DMS79 (cell line): ENCODE data around the gene SEC61G.

Experiments used
- DNase-seq: peaks from one replicate; lab custom pipeline; 2025; lab: John Stamatoyannopoulos, UW

The SEC61G gene

DNA sequence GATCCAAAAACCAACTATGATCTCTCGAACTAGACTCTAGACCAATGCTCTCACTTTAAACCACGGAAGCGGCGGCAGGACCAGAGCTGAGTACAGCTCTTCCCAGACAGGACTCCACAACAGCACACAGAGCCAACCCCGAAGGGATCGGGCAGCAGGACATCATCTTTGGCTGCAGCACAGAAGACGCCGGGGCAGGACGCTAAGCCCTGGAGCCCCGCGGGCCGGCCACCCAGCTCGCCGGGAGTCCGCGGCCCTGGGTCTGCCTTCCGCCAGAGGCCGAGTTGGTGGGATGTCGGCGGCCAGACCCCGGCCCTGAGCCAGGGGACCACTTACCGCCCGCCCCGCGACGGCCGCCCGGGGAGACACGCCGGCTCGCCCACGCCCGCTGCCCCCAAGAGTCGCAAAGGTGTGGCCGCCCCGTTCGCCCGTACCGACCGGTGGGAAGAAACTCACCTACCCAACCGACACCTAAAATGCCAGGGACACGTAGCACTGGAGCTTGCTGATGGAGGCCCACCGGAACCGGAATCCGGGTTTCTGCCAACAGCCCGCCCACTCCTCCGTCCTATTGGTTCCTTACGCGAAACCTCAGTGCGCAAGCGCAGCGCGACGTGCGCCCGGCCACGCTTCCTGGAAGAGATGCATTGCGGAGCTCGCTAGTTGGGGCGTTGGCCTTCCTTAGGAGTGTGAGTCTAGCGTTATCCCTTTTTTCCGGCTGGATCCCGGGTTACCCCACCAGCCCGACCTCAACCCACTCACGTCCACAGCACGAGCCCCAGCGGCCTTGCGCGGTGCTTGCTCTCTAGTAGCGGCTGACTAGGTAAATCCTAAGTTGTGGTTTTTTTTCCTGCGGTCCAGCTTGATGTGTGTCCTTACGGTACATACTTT, at the start of gene SEC61G:
Gene SEC61G (minus strand): TSS at position 510 of the 891 bp plus-strand sequence. CDS start 1,623 bp downstream, outside the sequence.
- DNase-seq: peak; percentile 92

DNA sequence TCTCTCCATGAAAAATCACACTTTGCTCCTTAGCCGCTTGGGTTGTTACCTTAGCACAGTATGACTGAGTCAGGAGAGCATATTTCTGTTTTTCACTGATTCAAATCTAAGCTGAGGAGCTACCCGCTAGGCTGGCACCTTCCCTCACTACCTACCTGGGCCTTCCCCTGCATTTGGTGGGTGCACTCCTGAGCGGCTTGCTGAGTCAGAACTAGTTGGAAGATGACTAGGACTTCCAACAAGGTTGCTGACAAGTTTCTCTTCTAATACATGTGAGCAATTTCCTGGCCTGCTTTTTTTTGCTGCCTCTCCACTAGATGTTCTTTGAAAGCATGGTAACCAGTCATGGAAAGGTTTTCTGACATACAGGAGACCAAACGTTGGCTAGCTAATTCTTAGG, 43.8 kb upstream of the SEC61G start:
- no peak for DNase-seq

DNA sequence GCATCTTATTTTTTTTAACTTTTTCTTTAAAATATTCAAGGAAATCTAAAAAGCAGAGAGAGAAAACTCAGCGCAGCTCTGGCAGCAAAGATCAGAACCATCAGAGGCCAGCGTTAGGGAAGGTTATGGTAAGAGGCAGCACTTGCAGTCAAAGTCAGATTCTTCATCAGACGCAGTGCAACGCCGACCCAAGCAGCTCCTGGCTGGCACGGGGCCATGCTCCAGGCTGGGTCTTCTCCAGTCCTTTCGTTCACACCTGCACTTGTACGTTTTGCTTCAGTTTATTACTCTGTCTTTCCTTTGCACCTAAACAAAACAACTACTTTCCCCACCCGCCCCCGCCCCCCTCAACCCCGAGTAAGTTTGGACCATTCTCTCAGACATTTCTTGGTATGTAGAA, 43.1 kb upstream of the SEC61G start:
- no peak for DNase-seq

DNA sequence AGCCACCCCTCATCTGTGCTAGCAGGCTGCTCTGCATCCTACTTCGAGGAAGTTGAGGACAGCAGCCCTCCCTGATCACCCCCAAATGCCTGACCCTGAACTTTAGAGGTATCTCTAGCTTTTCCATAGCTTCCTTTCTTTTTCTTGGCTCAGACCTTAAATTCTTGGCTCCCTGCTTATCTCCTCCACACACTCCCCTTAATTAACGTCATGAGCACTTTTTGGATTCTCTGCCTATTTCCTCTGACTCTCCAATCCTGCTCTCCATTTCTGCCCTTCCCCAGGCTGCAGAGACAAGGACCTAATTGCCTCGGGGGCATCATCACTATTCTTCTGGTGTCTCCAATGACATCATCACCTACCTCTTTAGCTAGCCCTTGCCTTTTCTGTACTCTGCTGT, 40.8 kb upstream of the SEC61G start:
- no peak for DNase-seq

DNA sequence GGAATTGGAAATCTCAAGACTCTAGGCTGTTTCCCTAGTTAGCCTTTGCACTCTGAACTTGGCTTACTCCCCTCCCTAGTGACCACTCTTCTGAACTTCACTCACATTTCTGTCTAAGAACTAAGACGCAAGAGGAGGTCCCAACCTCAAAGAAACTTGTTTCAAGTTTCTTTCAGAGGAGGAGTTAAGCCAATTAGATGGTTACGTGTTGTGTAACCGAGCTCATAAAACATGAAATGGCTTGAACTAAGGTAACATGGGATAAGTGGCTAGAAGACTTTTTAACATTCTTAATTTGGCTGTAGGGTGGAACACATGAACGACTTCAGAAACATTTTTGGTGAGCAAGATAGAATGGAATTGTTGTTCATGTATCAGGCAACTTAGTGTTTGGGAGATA, 39.5 kb upstream of the SEC61G start:
- DNase-seq: no peak

DNA sequence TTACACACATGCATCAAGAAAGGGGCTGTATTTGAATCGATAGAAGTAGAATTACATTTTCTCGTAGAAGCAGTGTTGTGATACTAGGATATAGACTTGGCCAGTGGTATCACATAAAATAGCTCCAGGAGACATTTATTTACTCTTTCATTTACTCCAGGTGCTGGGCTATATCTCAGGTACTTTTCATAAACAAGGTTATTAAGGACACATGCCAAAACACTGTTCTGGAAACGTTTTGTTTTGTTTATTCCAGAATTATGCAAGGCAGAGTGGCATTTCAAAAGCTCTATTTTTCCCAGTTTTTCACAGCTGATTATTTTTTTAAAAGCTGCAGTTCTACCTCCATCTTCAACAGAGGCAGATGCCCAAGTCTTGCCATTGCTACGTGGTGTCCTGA, 37.8 kb upstream of the SEC61G start:
- no peak for DNase-seq

DNA sequence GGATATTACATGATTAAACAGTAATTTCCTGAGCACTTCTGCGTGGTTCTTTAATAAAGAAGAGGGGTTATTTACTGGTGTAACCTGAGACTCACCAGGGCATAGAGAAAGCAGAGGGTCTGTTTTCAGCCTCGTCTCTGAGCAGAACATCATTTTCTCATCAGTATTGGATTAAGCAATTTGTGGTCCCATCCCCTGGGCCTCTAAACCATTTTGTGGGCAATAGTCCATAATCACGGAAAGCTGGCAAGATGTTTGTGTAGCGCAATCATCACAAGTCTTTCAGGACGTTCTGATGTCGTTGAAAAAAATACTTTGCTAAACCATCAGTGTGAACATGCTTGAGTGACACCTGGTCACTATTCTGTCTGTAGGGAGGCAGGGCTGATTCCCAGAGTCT, 37.1 kb upstream of the SEC61G start:
- DNase-seq: peak; percentile 58

DNA sequence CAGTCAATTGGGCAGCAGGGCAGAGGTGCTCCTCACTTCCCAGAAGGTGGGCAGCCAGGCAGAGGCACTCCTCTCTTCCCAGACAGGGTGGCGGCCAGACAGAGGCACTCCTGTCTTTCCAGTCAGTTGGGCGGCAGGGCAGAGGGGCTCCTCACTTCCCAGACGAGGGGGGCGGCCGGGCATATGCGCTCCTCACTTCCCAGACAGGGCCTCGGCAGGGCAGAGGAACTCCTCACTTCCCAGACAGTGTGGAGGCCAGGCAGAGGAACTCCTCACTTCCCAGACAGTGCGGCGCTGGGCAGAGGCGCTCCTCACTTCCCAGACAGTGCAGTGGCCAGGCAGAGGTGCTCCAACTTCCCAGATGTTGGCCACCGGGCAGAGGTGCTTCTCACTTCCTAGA, 33.4 kb upstream of the SEC61G start:
- DNase-seq: no peak

DNA sequence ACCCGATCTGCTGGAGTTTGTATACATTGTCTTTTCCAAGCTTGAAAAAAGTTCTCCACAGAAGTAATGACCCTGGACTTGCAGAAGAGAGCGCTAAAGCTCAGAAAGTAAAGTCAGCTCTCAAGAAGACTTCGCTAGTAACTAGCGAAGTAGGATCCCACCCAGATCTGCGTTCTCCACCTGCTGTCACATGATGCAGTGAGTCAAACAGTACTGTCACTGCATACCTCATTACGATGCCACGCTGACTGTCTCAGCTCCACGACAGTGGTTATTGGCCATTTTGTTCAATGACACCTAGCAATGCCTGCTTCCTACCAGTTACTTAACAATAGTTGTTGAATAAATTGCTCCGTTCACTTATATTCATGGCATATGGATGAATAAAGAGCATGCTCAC, 29.7 kb upstream of the SEC61G start:
- DNase-seq: peak; percentile 55

DNA sequence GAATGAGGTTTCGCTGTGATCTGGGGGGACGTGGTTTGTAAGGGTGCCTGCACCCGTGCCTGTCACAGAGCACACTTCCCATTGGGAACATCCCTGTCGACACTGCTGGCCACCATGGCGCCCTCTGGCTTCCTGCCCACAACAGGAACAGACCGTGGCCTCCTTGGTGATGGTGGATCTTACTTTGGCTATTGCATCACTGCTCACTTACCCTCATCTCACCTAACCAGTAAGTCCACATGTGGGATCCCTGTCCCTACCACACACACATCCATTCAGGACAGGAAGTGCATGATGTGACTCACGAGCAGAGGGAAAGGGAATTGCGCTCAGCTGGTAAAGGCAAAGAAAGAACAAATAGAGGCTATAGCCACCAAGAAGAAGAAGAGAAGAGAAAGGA, 26.2 kb upstream of the SEC61G start:
- DNase-seq: no peak

DNA sequence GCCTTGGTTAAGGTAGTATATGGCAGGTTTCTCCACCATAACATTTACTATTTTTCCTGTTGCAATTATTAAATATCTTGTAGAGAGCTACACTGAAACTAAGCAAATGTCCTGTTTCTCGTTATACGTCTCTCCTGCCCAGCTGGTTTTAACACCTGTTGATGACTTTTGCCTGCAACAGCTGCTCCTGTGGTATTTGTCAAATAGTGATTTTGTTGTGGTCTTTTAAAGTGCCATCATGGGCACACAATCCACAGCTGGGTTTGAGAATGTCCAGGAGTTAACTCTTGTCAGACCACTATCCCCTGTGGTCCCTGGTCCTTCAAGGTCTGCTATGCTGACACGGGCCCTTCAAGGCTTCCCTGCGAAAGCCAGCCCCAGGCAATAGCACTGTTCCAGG, 24.9 kb upstream of the SEC61G start:
- no peak for DNase-seq

DNA sequence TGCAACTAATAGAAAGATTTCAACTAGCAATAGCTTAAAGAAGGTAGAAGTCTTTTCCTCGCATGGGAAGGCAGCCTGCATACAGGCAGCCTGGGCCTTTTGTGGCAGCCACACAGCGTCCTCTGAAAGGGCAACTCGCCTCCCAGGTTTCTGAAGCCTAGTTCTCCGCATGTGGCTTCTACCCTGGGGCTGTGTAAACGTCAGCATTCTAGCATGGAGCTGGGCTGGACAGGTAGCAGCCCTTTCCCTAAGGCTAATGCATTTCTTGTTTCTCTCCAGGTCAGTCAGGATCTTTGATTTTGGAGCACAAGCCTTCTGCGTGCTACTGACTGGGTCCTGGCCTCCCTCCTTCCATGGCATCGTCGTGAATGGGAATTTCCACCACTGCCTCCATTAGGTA, 23.8 kb upstream of the SEC61G start:
- no peak for DNase-seq

DNA sequence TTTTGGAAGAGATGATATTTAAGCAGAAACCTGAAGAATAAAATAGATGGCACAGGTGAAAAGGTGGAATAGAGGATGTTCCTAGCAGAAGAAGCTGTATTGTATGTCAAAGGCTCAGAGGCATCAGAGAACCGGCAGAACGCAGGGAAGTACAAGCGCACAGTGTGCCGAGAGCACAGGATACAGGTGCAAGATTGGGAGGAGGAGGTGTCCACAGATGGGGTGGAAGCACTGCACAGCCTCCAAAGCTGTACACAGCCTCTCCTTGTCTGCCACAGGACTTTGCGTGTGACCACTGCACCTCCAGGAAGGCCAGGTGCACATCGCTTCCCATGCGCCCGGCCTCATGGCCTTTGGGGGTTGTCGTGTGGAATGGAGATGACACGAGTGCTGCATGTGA, 23.3 kb upstream of the SEC61G start:
- DNase-seq: no peak

DNA sequence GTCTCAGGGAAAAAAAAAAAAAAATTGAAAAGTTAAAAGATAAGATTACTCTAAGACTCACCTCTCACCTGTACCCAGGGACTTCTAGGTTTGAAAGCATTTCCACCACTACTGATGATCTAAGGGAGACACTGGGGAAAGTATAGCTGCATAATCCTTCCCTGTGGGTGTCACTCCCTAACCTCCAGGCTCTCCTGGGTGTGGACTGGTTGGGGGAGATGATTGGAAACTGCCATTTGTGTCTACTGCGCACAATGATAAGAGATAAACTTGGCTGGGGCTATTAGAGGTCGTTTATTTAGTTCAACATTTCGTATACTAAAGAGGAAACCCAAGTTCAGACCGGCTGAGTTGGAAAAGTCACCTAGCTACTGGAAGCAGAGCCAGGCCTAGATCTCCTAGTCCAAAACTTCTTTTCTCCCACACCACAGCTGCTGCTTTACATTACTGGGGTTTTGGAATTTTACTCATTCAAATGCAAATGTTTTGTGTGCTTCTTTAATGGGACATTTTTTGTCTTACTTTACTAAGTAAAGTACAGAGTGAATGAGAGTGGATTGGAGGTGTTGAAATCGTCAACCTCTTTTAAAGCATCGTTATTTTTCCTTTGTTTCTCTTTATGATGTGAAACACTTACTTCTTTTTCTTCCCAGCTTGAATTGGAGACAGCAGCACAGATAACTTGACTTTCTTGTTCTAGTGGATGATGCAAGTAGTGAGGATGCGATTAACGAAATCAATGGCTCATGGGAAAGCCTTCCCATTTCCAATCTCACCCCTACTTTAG, 22.3 kb upstream of the SEC61G start:
- no peak for DNase-seq

DNA sequence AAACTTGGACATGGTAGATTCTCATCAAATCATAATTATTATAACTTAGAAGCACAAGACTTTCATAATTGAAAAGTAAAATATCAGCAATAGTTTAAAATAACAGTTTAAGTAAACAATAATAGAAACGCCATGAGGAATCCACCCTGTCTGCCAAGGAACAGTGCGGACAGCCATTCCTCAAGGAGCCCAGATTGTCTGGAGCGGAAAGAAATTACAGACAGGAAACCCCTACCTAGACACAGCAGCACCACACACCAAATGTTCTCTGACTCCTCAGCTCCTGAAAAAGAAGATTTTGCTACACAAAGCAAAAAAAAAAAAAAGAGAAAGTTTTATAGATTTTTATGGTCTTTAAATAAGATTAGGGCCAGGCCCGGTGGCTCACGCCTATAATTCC, 21.5 kb upstream of the SEC61G start:
- no peak for DNase-seq

DNA sequence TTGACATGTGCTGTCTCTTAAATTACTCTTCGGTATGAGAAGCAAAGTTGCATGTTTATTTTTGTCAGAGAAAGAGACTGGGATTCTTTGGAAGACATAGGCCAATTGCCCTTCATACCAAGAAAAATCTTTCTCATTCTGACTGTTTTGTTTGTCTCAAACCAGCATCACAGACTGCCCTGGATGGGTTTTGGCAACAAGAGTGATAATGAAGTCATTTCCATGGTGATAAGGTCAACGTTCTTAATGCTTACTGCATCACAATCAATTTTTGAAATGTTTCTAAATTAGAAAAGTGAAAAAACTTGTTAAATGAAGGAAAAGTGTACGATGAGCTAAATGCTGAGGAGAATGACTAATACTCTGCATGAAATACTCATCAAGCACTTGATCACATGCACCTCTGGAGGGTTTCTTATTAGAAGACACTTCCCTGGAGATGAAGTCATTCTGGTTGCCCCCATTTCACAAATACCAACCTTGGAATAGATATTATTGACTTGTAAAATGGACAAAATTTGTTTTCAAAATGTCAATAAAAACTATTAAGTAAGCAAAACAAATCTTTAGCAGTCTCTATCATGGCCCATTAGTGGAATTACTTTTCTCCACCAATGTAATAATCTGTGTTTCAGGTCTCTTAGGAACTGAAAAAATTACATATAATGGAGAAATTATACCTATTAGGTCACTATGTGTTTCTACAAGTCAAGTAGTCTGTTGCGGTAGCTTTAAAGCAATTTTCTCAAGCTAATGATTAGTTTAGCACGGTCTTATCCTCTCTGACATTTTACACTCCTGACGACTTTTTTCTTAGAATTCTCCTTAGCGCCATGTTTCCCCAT, 19.9 kb upstream of the SEC61G start:
- no peak for DNase-seq

DNA sequence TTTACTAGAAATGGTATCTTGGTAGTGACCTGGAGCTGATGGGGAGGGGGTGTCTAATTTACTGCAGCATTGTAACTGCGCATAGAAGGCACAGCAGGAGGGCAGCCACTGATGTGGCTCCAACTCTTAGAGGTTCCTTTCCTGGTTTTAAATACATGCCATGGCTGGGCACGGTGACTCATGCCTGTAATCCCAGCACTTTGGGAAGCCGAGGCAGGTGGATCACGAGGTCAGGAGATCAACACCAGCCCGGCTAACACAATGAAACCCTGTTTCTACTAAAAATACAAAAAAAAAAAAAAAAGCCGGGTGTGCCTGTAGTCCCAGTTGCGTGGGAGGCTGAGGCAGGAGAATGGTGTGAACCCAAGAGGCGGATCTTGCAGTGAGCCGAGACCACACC, 19.2 kb upstream of the SEC61G start:
- DNase-seq: no peak

DNA sequence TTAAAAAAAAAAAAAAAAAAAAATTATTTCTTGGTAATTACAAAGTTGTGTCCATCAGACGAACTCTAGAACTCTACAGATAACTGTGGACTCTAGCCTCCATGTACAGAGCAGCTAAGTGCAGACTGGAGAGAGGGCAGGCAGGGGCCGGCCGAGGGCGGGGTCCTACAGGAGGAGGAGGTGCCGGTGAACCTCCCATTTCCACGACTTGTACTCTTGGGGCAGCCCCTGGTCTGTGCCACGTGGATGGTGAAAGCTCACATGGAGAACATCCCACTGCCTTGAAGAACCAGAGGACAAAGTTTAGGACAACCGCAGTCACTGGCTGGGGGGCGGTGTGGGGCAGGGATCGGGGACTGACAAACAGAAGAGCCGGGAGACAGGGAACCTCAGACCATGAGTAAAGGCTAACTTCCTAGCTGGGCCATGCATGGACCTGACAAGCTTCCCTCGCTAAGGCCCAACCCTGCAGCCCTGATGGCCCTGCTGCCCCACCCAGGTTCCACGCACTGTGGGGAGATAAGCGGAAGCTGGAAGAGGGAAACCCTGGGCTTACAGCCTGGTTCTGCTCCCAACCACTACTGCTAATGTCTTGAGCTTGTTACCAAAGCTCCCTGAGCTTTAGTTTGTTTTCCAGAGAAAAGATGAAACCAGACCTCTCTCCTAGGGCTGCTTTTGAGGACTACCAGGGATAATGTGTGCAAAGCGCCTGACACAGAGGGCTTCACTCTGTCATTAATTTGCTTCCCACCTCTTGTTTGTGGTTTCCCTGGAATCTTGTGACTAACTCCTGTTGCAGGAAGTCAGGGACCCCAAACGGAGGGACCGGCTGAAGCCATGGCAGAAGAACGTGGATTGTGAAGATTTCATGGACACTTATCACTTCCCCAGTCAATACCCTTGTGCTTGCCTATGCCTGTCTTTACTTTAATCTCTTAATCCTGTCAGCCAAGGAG, 16.1 kb upstream of the SEC61G start:
- DNase-seq: no peak

DNA sequence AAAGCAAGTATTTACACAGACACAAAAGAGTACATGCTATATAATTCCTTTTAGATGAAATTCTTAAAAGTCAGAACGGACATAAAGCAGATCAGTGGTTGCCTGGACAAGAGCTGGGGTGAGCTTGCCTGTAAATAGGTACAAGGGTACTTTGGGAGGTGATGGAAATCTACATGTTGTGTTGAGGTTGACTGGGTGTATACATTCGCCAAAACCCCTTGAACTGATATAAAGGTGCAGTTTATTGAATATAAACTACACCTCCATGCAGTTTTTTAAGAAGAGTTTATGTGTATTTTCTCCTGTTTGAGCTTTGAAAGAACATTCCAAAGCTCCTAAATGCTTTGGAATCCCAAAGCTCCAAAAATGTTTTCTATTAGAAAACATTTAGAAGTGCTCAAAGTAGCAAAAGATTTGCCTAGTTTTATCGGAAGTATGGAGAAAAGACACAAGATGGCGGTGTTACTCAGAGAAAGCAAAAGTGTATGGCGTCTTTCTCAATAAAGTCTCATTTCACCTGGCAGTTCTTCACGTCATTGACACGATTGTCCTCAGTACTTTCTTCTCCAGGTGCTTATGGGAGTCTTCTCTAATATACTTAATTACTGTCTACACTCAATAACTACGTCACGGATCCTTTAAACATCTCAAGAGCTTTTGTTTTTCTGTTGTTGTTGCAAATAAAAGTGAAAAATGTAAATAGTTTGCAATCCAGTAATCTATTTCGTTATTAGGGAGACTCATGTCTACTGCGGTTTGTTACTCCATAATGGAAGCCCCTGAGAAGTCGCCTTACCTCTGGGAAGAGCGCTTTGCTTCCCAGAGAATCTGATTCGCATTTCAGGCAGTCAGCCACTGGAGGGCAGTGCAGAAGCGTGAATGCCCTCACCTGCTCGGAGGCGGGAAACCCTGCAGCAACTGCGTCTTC, 14.7 kb upstream of the SEC61G start:
- DNase-seq: peak; percentile 69

DNA sequence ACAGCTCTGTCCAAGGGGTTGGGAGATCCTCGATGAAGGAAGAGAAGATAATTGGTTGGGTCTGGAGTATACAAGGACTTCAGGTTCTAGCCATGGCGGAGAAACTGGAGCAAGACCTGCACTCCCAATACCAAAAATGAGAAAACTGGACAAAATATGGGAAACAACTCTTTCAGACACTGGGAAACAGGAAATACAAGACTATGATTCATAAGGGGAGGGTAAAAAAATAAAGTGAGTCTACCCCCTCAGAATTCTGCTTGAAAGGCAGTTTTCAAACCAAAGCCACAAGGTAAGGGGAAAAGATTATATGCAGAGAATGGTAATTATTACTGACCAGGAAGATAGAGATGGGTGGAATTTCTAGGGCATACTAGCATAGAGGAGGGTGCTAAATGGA, 10.2 kb upstream of the SEC61G start:
- DNase-seq: no peak
